GM21786 (cell line): Measurements from ENCODE around the gene ELMO2.
A peak's percentile ranks its signal among the peaks of the same experiment; 100 is the strongest.
"Not testable (repeated sequence)": the region's sequence is repeated elsewhere in the genome, so short reads cannot be mapped to it uniquely, and the experiment has no call there.

ENCODE experiments used
- ATAC-seq: cut with Tn5 transposase; IDR thresholded peaks from one replicate; pipeline ENCODE4 v1.9.1; 2021; ENCODE audit not compliant: unreplicated experiment

ELMO2 gene

GRCh38 chr20:46406986-46407670 lies 713 bp upstream of the ELMO2 start:
- ATAC-seq = peak; percentile 40

GRCh38 chr20:46402331-46402811 lies 4.0 kb downstream of the ELMO2 start:
- no peak for ATAC-seq

GRCh38 chr20:46401478-46401860 lies 4.9 kb downstream of the ELMO2 start:
- no peak for ATAC-seq

DNA sequence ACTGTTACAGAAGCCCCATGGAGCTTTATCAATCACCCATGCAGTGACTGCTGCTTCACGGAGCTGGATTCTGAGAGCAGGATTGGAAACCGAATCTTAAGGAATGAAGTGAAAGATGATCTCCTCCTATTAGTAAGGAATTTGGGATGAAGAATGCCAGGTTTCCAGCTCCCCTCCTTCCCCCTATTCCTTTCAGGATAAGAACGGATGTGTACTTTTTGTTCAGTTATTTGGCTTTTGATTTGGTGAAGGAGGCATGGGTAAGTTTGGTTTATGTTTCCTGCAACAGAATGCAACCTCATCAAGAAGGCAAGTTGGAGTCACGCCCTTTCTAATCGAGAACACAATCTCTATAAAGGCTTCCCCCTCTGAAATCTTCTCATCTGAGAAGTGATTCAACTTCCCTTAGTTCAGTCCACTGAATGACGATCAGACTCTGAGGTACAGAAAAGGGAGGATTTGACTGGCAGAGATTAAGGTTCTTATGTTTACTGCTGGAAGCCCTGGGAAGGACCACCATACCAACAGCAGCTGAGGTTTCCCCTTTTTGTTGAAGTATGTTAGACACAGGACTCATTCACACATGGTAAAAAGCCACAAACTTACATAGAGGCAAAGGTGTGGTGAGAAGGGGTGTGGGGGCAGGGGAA lies 5.5 kb downstream of the ELMO2 start:
- no peak for ATAC-seq

DNA sequence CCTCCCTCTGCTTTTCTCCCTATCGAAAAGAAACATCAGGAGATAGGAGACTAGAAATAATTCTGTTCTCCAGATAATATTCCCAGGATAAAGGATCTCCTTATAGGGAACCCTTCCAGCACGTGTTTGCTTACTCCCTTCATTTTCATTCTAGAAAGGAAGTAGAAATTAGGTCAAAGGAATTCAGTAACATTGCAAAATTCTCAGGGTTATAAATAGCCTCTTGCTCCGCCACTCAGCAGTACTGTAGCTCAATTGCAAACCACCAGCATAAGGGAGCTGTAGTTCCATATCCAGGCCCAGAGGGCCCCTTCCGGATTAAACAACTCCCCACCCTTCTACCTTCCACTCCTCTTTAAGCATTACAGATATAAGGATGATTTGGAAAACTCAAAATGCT lies 6.2 kb downstream of the ELMO2 start:
- no peak for ATAC-seq

DNA sequence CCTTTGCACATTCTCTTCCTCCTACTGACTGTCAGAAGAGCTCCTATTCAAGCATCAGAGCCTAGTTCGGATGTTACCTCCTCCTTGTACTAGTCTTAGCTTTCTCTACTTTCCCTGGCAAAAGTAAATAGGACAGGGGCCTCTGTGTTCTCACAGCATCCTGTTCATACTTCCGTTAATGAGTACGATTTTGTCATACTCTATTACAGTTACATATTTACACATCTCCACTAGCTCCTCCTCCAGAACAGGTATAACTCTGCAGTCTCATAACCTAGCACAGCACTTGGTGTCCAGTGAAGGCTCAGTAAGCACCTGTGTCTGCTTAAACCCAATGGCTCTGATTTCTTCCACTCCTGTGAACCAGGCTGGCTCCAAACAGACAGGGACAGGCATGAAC lies 7.0 kb downstream of the ELMO2 start:
- no peak for ATAC-seq

DNA sequence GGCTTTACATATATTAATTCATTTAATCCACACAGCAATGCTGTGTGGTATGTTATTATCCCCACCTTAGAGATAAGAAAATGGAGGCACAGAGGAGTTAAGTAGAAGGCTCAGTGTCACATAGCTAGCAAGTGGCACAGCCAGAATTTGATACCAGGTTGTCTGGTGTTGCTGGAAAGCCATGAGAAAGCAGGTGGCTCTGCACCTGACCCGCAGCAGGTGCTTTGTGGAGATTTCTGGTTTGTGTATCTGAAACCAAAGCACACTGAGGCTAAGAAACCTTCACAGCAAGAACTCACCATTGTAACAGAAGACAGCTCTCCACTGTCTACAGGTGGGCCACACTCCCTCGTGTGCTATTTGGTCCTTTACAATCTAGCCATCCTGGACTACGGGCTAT lies 7.5 kb downstream of the ELMO2 start:
- no peak for ATAC-seq

DNA sequence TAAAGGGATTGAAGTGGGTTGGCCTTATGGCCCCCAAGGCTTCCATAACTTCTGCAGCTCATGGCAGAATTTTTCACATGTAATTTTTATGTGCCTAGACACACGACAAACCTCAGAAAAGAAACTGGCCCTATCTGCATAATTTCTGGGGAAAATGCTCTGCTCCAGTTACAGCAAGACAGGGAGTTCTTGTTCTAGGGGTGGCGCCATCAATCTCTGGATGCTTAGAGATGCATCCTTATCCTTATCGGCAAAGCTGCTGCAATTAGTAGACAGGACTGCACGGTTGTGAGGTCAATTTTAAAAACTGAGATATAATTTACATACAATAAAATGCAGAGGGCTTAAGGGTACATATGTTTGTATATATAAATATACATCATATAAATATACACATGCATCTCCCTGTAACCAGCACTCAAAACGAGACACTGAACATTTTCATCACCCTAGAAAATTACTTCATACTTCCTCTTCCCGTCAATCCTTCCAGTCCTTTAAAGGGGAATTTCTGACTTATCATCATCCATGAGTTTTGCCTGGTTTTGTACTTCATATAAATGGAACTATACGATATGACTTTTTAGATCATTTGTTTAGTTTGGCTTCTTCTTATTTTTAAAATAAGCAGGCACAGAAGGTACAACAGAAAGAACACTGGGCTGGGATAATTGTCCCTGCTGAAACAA lies 10.2 kb downstream of the ELMO2 start:
- ATAC-seq = no peak

DNA sequence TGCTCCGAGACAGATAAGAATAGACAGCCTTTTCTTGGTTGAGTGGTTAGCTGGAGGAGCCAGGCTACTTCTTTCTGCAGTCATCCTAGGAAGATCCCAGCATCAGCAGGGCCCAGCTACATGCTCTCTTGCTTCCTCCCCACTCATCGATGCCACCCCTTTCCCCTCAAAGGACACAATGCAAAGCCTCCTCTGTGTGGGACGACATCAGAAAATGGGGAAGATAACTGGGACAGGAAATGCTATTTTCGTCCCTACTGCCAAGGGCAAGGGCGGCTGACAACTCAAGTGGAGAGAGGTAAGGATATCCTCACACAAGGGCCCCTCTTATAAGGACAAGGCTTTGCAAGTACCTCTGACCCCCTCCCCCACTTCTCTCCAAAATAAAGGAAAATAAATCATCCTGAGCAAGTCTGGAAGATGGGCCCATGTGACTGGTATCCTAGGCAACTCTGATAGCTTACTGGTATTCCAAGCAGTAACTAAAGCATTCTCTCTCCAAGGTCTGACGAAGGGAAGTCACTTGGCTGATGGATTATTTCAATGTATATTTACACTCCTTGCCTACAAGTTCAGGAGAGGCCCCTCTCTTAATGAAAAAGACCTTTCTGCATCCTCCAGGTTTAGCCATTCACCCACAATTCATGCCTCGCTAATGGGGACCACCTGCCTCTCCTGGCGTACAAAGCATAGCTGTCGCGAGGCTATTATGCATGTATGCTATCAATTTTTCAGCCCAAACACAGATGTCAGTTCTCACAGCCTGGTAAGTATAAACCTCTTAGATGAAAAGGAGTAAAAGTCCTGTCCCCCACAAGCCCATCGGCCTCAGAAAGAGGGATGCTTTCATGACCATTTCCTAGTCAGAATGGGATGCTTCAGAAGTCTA lies 11.3 kb downstream of the ELMO2 start:
- ATAC-seq = no peak

DNA sequence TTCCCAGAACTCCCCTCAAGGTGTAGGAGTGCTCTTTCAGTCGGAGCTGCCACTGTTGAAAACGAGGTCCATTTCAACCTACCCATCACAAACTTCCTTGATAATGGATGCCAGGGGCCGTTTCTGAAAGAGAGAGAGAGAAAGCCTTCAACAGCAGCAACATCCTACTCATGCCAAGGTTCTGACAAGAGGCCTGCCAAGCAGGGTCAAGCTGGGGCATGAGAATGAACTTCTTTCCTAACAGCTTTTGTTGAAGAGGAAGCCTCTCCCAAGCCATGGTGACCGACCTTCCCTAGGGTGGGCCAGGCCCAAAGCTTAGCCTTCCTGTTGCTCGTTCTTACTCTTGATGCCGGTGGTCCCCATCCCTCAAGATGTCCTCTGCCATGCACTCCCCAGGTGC lies 12.4 kb downstream of the ELMO2 start:
- no peak for ATAC-seq

- ATAC-seq = no peak
Measured at GRCh38 chr20:46388937-46389336, 17.5 kb downstream of the ELMO2 start.

DNA sequence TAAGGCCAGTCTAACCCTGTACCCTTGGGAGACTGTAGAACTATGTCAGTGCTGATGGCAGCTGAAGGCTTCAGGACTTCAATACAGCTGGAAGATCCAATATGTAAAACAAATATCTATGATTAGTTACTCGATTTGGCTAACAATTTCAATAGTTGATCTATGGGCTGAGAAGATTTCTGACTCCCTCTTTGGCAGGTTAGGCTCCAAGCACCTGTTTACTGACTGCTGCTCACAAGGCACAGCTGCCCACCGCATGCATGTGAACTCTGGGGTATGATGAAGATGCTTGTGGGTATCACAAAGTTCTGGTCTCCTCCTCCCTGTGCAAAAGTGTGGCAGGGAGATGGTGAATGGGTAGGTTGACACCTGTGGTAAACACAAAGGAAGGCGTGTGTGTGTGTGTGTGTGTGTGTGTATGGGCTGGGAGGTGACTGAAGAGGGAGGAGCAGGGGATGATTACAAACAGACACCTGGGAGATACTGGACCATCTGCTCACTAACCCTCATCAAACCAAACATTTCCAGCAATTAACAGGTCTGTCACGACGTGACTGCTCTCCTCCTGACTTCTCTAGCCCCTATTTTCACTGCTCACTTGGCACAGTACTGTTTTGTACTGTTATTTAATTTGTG lies 18.1 kb downstream of the ELMO2 start:
- ATAC-seq = no peak

- not testable (repeated sequence) for ATAC-seq
Measured at GRCh38 chr20:46387054-46387453, 19.4 kb downstream of the ELMO2 start.

DNA sequence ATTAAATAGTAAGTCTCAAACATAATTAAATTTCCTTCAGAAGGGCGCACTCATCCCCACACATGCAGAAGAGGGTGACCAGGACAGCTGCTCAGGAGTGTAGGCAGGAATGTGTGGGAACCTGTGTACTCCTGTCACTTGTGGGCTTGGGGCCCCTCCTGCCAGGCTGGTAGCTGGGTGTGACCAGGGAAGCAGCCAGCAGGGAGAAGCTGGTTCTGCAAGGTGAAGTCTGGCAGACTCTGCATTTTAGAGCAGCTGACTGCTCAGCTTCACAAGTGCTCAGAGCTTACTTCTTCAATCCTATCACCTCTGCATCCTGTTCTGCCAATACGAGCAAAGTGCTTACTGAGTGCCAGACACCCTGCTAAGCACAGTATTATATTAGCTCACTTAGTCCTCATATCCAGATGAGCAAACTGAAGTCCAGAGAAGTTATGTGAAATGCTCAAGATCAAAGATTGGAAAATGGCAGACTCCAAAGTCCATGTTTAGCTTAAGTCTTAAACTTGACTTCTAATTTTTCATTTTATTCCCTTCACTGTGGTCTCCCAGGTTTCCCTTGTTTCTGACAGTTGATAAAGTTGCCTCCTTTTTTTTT lies 27.9 kb downstream of the ELMO2 start:
- no peak for ATAC-seq

DNA sequence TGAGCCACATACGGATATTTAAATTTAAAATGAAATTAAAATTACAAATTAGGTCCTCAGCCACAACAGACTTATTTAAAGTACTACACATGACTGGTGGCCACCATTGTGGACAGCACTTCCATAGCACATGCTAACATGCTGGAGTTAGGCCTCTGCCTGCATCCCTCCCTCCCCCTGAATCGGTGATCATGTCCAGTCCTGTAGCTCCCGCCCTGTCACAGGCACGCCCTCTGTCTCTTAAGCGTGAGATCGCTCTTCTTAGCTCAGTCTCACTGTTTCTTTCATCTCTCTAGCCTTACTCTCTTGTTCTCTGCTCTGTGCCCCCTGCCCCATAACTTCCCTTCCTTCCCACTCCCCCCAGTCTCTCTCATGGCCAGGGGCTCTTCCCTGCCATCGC lies 28.9 kb downstream of the ELMO2 start:
- ATAC-seq = no peak

DNA sequence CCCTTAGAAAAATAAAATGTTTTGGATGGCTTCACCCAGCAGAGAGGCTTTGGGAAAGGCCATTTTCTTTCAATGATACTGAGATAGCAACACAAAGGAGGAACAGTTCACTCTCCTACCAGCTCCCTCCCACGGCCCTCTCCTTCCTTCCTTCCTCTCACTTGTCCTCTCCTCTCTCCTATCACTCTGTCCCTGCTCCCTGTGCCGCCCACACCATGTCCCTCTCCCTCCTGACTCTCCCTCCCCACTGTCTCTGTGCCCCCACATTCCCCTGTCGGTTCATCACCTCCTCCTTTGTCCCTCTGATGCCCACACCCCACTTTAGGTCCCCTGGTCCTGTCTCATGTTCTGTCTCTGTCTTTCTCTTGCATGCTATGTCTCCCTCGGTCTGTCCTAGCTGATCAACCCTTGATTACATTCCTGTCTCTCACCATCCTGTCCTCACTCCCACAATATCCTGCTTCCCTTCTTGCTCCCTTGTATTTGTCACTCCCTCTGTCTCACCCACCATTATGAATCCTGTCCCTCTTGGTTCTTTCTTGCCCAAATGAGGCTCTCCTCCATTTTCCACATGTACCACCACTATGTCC lies 30.1 kb downstream of the ELMO2 start:
- no peak for ATAC-seq

DNA sequence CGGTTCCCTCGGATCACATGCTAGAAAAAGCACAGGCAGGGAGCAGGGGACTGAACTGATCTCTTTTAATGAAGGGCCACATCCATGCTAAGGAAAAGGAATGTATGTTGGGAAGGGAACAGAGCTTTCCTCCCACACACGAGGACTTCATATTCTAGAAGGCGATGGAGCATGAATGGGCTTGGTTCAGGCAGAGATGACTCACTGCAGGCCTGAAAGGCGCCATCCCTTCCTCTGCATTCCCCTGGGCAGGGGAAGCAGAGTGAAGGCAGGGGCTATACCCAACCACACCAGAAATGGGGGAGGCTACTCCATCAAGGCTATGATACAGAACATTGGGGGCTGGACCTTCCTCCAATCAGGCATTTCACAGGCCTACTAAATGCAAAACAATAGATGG lies 30.6 kb downstream of the ELMO2 start:
- ATAC-seq = no peak

DNA sequence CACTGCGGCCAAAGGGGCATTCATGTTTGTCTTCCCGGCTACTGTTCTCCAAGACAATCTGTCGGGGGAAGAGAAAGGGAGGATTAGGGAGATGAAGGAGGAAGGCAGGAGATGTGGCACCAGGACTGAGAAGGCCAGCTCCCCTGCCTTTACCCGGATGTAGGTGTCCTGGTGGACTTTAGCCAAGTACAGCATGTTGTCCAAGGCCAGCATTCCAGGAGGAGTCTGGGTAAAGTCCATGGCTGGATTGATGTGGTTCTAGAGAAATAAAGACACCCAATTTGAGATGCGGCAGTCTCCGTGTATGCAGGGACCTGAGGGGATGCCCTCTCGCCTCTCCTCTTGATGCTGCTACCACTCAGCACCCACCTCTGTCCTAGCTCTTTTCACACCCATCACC lies 32.0 kb downstream of the ELMO2 start:
- no peak for ATAC-seq

GRCh38 chr20:46371656-46372055 lies 34.8 kb downstream of the ELMO2 start:
- no peak for ATAC-seq

DNA sequence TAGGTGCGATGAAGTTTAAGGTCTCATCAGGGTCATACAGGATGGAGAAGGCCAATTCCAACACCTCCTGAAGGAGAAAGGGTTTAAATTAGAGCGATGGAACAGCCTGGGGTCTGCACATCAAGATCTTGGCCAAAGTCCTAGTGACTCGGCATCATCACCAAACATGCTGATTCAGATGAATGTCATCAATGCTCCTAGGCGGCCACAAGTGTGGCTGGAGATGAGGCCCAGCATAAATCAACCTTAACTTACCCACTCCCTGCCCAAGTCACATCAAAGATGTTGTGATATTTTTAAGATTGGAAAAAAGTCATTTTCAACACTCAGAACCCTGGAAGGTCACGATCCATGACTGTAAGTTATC lies 37.5 kb downstream of the ELMO2 start:
- ATAC-seq = no peak
